D341Med (cell line): ENCODE measurements around the gene EML1.
"Not testable (repeated sequence)": the region's sequence is repeated elsewhere in the genome, so short reads cannot be mapped to it uniquely, and the experiment has no call there.

Experiments
- DNase-seq: peaks from one replicate; pipeline ENCODE4 v3.0.0; 2012; ENCODE audit warnings: low spot score

EML1 gene

DNA sequence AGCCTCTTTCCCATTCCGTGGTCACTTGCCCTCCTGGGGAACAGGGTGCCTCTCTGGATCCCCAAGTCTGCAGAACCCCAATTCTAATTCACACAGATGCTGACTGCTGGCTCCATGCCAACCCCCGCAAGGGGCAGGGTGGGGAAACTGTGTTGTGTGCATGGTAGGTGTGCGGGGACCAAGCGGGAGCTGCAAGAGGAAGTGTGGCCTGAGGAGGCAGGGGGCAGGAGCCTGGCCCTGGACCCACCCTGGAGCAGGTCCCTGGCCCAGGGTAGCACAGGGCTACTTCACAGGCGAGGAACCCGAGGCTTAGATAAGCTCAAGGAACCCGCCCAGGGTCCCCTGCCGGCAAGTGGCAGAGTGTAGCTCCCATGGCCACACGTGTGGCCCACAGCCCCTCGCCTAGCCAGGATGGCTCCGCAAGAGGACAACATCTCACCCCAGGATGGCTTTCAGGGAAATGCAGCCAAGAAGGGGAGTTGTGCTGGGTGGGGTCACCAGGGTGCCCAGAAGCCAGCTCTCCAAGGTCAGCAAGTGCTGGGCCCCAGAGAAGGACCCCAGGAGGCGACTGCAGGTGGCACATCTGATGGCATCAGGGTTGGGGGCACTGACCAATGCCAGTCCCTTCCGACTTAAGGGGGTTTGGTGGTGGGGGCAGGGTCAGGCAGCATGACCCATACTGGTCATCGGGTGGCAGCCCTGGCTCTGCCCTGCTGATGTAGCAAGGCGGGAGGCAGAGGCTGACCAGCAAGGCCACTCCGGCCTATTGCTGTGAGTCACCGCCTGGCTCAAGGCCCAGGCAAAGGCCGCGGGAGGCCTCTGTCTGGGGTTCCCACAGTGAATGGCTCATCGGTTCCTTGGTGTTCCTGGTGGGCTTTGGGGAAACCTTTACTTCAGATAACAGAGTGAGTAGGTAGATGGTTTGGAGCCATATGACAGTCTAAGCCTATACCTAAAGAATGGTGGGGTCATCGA lies 37.3 kb upstream of the EML1 start:
- no peak for DNase-seq

DNA sequence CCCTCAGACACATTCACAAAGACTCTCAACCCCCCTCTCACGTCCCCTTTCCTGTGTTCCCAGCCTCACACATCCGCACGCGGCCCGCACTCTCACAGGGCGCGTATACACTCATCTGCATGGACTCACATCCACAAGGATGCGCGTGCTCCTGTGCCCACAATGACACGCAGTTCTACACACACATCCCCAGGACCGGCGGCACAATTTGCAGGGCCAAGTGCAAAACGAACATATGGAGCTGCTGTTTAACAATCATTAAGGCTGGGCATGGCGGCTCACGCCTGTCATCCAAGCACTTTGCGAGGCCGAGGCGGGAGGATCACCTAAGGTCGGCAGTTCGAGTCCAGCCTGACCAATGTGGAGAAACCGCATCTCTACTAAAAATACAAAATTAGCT lies 36.4 kb upstream of the EML1 start:
- no peak for DNase-seq

DNA sequence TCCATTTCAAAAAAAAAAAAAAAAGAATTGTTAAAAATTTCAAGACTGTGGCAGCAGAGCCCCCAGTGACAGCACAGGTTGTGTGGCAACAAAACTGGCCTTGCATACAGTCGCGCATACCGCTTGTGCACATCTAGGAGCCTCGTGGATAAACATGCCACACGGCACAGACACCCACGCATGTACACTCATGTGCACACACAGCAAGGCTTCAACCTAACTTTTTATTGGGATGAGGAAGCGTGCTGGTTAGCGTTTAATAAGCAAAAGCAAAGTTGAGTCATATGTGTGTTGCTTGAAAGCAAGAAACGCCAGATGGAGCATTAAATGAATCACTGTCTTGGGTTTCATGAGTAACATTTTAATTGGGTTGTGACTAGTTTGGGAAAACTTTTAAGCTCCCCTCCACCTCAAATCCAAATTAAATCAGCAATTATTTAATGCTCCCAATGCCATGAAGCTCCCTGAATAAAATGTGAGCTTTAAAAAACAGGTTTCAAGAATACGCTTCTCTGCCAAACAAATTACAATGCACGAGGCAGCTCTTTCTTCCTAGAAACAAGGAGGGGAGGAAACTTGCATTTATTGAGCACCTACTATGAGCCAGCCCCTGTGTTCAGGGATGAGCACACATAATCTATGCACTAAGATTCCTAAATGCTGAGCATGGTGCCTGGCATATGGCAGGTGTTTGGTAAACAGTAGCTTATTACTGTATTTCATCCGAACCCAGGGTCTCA lies 35.7 kb upstream of the EML1 start:
- DNase-seq, result no peak

DNA sequence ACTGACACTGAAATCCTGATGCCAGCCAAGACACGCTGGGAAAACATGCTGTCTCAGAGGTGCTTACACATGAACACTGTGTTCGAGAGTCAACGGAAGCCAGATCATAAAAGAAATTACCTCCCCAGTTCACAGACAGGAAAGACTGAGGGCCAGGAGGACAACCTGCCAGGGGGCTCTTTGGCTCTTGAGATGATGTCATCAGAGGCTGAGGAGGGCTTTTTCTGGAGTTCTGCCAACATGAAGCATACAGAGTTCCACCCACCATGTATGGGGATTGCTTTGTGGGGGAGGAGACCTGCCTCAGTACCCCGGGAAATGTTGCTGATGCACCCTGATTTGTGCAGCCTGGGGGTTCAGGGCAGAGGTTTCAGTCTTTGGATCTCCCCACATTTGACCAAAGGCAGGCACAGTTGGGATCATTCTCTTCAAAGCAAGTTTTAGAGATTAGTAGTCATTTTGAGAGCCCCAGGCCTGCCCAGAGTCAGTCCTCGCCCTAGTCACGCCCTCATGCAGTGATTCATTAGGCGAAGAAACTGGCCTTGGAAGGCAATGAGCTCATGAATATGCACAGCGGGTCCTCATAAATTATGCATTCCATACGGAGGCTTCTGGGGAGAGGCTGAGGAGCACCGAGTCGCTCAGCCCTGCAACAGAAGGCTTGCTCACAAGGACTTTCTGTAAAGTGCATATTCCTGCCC lies 34.9 kb upstream of the EML1 start:
- no peak for DNase-seq

DNA sequence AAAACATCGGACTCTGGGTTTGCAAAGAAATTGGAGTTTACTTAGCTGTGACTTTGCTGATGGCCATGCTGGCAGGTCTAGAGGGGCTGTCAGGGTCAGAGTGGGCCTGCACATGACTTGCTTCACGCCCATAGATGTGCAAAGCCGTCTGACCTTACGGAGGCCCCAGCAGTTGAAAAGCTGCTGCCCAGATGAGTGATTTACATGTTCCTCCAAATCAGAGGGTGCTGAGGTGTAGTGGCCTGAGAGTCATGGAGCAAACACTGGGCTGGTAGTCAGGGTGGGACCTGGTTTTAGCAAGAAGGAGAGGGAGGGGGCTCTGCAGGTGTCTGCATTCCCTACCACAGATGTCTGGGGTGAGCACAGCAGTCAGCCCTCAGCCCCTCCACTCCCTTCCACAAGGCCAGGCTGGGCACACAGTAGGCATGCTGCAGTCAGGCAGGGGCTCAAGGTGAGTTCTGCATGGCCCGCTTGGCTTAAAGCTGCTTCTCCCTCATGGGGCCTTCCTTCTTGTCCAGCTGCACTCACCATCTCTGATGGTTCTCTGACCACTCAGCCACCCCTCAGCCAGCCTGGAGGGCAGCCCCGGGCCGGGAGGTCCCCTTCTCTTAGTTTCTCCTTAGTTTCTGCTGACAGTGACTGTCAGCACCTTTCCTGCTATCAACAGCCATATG lies 34.2 kb upstream of the EML1 start:
- DNase-seq, result no peak

DNA sequence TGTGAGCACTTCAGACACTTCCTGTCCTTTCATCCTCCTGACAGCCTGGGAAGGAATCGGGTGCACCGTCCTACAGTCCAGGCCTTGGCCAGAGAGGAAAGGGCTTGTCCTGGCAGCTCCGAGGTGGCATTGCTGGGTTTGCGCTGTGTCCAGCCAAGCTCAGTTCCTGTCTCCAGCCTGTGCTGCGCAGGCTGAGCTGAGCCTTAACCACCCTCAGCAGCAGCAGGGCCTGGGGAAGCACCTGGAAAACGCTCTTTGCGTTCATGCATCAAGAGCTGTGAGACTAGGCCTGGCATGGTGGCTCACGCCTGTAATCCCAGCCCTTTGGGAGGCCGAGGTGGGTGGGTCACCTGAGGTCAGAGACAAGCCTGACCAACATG lies 33.7 kb upstream of the EML1 start:
- DNase-seq, result no peak

DNA sequence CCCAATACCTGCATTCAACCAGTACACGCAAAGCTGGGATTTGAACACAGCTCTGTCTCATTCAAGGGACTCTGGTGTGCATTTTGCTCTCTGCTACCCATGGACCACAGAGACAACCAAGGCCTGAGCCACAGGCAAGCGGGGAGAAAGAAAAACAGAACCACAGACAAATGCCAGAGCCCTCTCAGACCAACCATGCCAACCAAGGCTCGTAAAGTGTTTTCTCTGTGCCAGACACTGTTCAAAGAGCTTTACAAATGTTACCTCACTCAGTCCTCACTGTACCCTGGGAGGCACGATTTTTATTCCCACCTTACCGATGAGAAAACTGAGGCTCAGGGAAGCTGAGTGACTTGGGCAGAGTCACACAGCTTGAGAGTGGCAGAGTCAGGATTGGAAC lies 32.4 kb upstream of the EML1 start:
- DNase-seq, result no peak

DNA sequence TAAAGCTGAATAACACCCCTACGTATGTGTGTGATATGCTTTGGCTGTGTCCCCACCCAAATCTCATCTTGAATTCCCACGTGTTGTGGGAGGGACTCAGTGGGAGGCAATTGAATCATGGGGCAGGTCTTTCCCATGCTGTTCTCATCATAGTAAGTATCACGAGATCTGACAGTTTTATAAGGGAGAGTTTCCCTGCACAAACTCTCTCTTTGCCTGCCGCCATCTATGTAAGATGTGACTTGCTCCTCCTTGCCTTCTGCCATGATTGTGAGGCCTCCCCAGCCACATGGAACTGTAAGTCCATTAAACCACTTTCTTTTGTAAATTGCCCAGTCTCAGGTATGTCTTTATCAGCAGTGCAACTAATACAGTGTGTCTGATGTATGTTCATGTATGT lies 30.3 kb upstream of the EML1 start:
- not testable (repeated sequence) for DNase-seq

DNA sequence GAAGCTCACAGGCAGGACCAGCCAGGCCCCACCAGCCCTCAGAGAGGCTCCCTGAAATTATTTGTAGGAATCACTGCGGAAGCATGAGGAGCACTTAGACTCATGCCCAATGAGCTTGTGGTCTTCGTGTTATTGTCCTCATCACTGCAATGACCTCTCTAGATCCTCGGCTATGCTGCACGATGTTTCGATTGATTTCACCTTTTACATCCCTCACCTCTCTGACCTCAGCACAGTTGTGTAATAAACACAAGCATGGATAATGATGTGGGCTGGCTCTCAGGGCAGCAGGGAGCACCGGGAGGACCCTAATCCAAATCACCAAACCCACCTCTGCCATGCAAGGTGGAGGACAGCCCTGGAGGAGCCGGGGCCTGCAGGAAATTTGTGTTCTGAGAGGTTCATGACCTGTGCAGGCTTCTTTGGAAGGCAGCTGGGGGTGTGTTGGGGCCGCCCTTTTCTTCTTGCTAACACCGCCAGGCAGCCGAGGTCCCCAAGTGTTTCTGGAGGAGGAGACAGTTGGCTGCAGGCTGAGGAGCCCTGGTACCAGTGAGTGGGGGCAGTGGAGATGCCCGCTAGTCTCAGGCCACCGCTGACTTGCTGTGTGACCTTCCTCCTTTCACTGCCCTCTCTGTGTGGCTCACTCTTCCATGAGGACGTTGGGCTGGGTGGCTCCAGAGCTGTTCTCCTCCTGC lies 29.5 kb upstream of the EML1 start:
- DNase-seq, result no peak

DNA sequence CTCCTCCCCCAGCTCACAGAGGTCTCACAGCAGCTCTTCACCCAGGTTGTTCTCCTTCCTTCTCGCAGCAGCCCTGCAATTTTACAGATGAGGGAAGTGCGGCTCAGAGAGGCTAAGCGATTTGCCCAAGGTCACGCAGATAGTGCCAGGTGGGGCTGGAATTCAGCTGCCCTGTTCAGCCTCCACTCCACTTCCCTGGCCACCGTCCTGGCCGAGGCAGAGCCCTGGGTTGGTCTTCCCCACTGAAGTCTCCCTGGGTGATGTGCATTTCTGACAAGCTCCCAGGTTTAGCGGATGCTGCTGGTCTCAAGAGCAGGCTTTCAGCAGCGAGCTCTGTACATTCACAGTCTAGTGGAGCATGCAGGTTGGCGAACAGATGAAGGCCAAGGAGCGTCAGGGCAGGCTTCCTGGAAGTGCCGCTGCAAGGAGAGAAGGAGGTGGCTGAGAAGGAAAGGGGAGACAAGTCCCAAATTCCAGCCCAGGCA lies 28.9 kb upstream of the EML1 start:
- no peak for DNase-seq

DNA sequence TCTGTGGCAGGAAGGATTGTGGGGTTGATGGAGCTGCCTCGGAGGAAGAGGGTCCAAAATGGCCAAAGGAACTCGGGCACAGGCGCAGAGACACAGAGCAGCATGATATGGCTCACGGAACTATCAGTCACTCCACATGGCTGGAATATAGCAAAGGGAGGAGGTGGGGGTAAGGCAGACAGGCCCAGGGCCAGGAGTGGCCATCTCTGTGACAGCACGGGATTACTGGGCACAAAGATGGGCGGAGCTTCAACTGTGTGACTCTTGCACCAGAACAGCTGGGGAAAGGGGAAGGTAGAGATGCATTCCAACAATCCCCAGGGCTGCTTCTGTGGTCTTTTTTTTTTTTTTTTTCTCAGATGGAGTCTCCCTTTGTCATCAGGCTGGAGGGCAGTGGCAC lies 24.8 kb upstream of the EML1 start:
- peak; percentile 24 for DNase-seq

DNA sequence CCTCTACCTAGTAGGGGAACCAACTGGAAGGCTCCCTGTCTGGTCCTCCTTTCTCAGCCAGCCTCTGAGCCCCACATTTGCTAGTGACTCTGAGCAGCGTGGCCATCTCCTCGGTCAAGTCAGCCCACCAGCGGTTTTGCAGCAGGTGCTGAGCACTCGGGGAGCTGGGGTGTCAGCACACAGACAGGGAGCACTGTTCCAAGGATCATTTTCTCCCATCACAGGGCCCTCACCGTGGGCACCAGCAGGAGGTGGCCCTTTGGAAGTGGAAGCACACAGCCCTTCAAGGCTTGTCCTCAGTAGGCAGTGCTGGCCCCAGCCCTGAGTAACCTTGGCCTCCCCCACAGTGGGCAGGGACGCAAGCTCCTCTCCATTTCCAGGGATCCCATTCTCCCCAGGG lies 24.1 kb upstream of the EML1 start:
- peak; percentile 22 for DNase-seq

DNA sequence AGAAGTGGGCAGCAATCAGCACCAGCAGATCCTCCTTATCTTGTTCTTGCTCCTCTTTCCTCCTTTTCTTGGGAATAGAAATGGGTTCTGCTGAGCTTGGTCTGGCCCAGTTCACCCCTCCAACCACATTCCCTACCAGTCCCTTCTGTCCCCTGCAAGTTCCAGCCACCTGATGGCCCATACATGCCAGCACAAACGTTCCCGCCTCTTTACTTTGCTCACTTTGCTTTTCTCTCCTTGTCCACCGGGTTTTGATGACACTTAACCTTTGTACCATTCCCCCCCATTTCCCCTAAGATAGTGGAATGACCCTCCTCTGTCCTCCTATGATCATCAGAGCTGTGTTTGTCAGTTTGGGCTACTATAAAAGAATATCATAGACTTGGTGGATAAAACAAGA lies 23.4 kb upstream of the EML1 start:
- no peak for DNase-seq

DNA sequence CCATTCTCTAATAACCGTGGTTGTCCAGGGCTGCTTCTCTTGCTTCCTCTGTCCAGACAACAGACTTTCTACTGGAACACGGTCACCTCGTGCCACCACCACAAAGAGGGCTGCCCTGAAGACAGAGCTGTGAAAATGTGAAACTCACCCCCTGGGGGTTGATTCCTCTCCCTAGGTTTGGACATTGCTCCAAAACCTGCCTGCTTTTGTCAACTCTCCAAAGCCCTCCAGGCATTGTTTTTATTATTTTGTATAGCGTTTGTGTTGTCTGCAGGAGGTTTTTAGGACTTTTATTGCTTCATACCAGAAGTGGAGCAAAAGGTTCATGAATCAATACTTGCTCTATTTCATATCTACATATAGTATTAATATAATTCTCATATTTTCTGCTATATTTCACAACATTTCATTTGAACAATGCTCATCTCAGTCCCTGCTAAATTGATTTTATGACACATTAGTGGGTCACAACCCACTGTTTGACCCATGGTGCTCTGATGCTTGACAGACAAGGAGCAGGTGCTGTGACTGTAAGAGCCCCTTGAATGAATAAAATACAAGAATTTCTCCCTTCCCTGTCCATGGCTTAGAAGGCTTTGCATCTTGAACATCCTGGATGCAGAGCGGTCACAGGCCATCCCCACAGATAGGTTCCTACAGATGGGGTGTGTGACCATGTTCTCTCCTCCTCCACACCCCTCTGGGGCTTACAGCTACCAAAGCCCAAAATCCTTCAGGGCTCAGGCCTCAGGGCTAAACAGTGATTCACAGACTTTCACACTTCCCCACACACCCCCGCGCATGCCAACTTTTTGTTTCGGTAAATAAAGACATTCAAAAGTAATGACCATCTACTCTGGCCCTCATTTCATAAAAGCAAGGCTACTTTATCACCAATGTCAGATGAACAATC lies 20.6 kb upstream of the EML1 start:
- no peak for DNase-seq

DNA sequence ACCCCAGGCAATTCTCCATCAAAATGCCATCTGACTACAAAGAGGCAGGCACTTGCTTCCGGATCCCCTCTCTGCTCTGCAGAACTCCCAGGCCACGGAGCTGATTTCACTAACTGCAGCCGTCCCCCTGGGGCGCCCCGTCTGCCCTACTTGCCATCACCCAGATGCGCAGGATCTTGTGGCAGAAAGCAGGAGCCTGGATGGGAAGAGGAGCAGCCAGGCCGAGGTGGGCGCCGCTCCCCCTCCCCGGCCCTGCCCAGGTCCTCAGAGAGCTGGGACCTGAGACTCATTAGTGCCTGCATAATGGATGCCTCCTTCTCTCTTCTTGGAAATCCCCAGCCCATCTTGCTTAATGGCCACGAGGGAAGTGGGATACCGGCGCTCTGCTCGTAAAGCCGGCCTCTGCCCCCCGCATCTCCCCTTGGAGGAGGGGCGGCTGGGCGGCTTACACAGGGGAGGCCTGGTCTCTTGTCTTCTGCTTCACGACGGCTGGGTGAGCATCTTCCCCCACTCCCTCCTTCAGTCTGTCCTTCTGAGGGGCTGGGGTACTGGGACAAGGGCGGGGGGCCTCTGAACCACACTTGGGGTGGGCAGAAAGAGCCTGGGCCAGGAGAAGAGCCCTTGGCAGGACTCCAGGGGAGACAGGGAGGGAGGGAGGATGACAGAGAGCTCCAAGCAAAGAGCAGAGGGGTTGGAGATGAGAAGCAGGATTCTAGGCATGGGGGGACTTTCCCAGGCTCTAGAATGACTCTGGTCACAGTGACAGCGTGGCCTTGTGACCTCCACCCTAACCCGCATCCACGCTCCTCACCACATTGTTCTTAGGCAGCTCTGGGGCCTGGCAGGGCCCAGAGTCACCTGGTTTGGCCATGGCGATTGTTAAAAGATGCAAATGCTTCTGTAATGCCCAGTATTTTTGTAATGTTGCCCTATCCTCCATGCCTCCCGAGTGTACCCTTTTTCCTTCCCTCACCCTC lies 19.4 kb upstream of the EML1 start:
- DNase-seq, result peak; percentile 22

DNA sequence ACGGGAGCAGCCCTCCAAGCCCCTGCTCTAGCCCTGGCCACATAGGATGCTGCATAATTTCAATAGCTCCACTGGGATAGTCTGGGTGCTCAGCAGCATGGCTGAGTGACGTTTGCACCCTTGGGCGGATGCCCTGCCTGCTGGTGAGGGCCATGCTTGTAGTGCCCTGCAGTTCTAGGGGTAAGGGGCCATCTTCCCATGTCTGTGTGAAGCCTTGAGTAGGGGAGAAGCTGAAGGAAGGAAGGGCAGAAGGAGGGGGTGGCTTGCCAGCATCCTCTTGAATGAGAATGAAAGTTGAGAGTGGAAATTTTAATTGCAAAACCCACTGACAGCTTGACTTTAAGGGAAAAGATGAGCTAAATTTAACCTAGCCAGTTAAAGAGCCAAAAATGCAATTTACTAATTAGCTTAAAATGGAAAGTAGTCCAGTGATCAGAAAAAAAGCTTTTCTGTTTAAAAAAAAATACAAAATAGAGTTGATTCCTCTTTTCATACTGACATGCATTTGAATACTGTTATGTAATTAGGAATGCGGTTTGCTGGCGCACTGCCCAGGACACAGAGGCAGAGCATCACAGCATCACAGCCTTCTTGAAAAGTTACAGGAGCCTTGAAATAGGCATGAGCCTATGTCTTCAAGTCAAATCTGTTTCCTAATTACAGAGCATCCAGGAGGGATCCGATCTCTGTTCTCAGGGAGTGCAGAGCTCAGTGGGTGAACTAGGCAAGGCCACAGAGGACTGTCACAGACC lies 18.5 kb upstream of the EML1 start:
- DNase-seq, result peak; percentile 20

DNA sequence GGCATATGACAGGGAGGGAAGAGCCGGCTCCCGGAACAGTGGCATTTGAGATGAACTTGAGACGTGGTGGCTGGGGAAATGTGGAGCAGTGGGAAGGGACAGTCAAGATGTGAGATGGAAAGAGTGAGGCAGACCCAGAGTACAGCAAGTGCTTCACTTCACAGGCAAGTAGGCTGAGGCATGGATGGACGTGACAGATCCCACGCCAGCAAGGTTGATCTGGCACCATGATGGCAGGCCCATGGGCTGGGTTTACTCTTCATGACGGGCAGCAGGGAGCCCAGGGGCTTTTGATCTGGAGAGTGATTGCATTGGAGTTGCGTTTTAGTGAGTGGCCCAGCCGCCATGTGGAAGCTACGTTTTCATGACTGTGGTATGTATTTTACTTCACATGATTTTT lies 17.9 kb upstream of the EML1 start:
- no peak for DNase-seq

DNA sequence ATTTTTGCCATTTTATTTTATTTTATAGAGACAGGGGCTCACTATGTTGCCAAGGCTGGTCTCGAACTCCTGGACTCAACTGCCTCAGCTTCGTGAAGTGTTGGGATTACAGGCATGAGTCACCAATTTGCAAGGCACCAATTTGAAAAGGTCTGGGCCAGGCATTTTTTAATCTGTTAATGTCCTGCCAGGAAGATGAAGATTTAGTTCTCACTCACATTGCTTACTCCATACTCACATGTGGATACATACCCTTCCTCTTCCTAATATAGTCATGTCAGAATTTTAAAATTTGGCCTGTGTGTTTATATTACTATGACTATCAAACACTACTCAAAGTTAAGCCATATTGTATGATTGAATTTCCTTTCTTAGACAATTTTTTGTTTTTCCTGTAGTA lies 15.3 kb upstream of the EML1 start:
- DNase-seq, result no peak
